MCF 10A (cell line): ENCODE results near the gene TULP4. TPM values are rescaled to one million over a fixed set of nuclear protein-coding genes. Genes with fewer than 3 reads are reported as not detected.

ENCODE experiments used
- BruUV-seq: library from RNA; stranded (reverse); fragments of 400-500 nt; replicated peaks from 2 replicates; lab custom pipeline; 2021; lab: Mats Ljungman, UMichigan
- CTCF ChIA-PET: fragments of 300-600 bp; sonication (Branson Sonifier 250); formaldehyde crosslinking; extraction: SDS; loops from one replicate; lab custom pipeline; 2021; ENCODE audit warnings: antibody characterized with exemption, inconsistent platforms; lab: Yijun Ruan, JAX
- POLR2A ChIA-PET: fragments of 300-600, 350-650 bp; sonication (Branson Sonifier 250); formaldehyde crosslinking; extraction: SDS; loops from one replicate; lab custom pipeline; 2020; ENCODE audit warnings: antibody characterized with exemption, inconsistent platforms; lab: Yijun Ruan, JAX
- DNase-seq: peaks from one replicate; pipeline ENCODE4 v3.0.0-alpha.2; 2018; ENCODE audit not compliant: unreplicated experiment
- H3K27ac Mint-ChIP-seq: one replicate; pipeline ENCODE4 v1.8.0; 2022; ENCODE audit warnings: mild to moderate bottlenecking, low read depth, mixed read lengths; ENCODE audit not compliant: unreplicated experiment
- H3K27me3 Mint-ChIP-seq: one replicate; pipeline ENCODE4 v1.8.0; 2022; ENCODE audit warnings: mixed read lengths; ENCODE audit not compliant: insufficient read depth, unreplicated experiment
- H3K36me3 Mint-ChIP-seq: one replicate; pipeline ENCODE4 v1.8.0; 2022; ENCODE audit warnings: mild to moderate bottlenecking, moderate library complexity, mixed read lengths; ENCODE audit not compliant: insufficient read depth, unreplicated experiment
- H3K4me1 Mint-ChIP-seq: one replicate; pipeline ENCODE4 v1.8.0; 2022; ENCODE audit warnings: mixed read lengths; ENCODE audit not compliant: insufficient read depth, unreplicated experiment
- H3K4me3 Mint-ChIP-seq: one replicate; pipeline ENCODE4 v1.8.0; 2022; ENCODE audit warnings: mild to moderate bottlenecking, moderate library complexity, mixed read lengths; ENCODE audit not compliant: unreplicated experiment
- H3K9me3 Mint-ChIP-seq: one replicate; pipeline ENCODE4 v1.8.0; 2022; ENCODE audit warnings: mixed read lengths; ENCODE audit not compliant: unreplicated experiment
- CTCF ChIP-seq: fragments of 200-600 bp; IDR thresholded peaks from one replicate; pipeline ENCODE4 v1.8.0; 2022; ENCODE audit warnings: antibody characterized with exemption, mild to moderate bottlenecking; ENCODE audit not compliant: unreplicated experiment
- intact Hi-C: fragments of 100-400 bp; cut with micrococcal nuclease; formaldehyde crosslinking; loops from 2 replicates; pipeline ENCODE4 v1.14.1; 2022
- total RNA-seq: library from RNA; stranded (reverse); gene quantifications from 2 replicates; pipeline ENCODE4 v1.2.3, GENCODE V29; 2022

Gene TULP4
- total RNA-seq, 1 experiment from 2014 or later: 64.2 TPM

GRCh38 chr6:158311626-158312025 is 639 bp upstream of the TULP4 start:
- BruUV-seq: no TSS peak
- H3K4me3 Mint-ChIP-seq: peak overlapping the region; percentile 53
- H3K4me1 Mint-ChIP-seq: peaks cover 37% of the 10 kb centered on the region
- ChIA-PET POLR2A (interaction anchor here (1.0 to 2.2 kb wide), 8 partner anchors 10 to 100 kb away, joined by 3 to 11 read pairs (median 4); no protein-coding TSS in a partner anchor), CTCF (no interaction called here)
- H3K27ac Mint-ChIP-seq: peak overlapping the region; percentile 84
- no peaks in the 10 kb centered on the region for H3K27me3 Mint-ChIP-seq
- no peak for TF ChIP-seq CTCF
- H3K9me3 Mint-ChIP-seq: peaks cover 8% of the 10 kb centered on the region
- peak; percentile 11 for DNase-seq
- peaks cover 37% of the 10 kb centered on the region for H3K36me3 Mint-ChIP-seq
- intact Hi-C loops: no loop called here

- Mint-ChIP-seq H3K9me3 (peaks cover 8% of the 10 kb centered on the region), H3K27me3 (no peaks in the 10 kb centered on the region), H3K27ac (peak overlapping the region; percentile 84), H3K36me3 (peaks cover 37% of the 10 kb centered on the region), H3K4me1 (peaks cover 38% of the 10 kb centered on the region), H3K4me3 (no peak overlapping the region)
- no peak for DNase-seq
- CTCF ChIA-PET: no interaction called here
- no TSS peak for BruUV-seq
- intact Hi-C loops: no loop called here
- no peak for TF ChIP-seq CTCF
- POLR2A ChIA-PET: interaction anchor here (0.6 to 0.8 kb wide), 3 partner anchors 10 to 85 kb away, joined by 3 to 4 read pairs (median 3); no protein-coding TSS in a partner anchor
Measured at GRCh38 chr6:158312672-158313397, 570 bp downstream of the TULP4 start.

GRCh38 chr6:158313989-158314388 is 1.7 kb downstream of the TULP4 start:
- peaks cover 8% of the 10 kb centered on the region for H3K9me3 Mint-ChIP-seq
- no peaks in the 10 kb centered on the region for H3K27me3 Mint-ChIP-seq
- ChIA-PET POLR2A (no interaction called here), CTCF (interaction anchor here (0.5 kb wide), 1 partner anchor 215 kb away, joined by 4 read pairs; no protein-coding TSS in a partner anchor)
- no peak for DNase-seq
- H3K27ac Mint-ChIP-seq: no peak overlapping the region
- H3K4me3 Mint-ChIP-seq: no peak overlapping the region
- intact Hi-C loops: no loop called here
- H3K4me1 Mint-ChIP-seq: peaks cover 38% of the 10 kb centered on the region
- no TSS peak for BruUV-seq
- no peak for TF ChIP-seq CTCF
- peaks cover 44% of the 10 kb centered on the region for H3K36me3 Mint-ChIP-seq

GRCh38 chr6:158314737-158315136 is 2.5 kb downstream of the TULP4 start:
- no peak for TF ChIP-seq CTCF
- H3K27me3 Mint-ChIP-seq: no peaks in the 10 kb centered on the region
- H3K9me3 Mint-ChIP-seq: peaks cover 8% of the 10 kb centered on the region
- CTCF ChIA-PET: no interaction called here
- DNase-seq: peak; percentile 38
- peak overlapping the region; percentile 61 for H3K27ac Mint-ChIP-seq
- peaks cover 45% of the 10 kb centered on the region for H3K36me3 Mint-ChIP-seq
- intact Hi-C loops: no loop called here
- no peak overlapping the region for H3K4me3 Mint-ChIP-seq
- POLR2A ChIA-PET: interaction anchor here (0.9 kb wide), 1 partner anchor 9 kb away, joined by 3 read pairs; no protein-coding TSS in a partner anchor
- BruUV-seq: no TSS peak
- H3K4me1 Mint-ChIP-seq: peaks cover 38% of the 10 kb centered on the region
